HepG2 (cell line): ENCODE data around the gene SSBP2. TPM values are rescaled to one million over a fixed set of nuclear protein-coding genes. Genes with fewer than 3 reads are reported as not detected.

Experiments used
- AKAP8 ChIP-seq: sonication (generic); formaldehyde crosslinking; IDR thresholded peaks from 2 replicates; pipeline ENCODE4 v1.5.1; 2020; ENCODE audit warnings: mild to moderate bottlenecking, missing genetic modification reagents
- AKNA ChIP-seq: sonication (generic); formaldehyde crosslinking; IDR thresholded peaks from 2 replicates; pipeline ENCODE4 v1.4.0; 2020; ENCODE audit warnings: missing genetic modification reagents, borderline replicate concordance
- CREB1 ChIP-seq, 2 experiments: fragments of 450-650 bp in 1 of 2; IDR thresholded peaks; 2 replicates each; pipeline ENCODE4 v1.6.1; 2016 to 2017; ENCODE audit warnings: control low read depth in 1 of 2, mild to moderate bottlenecking in 1 of 2, missing compliant biosample characterization in 1 of 2, missing genetic modification characterization in 1 of 2
- EP300 ChIP-seq, 3 experiments: sonication (generic) in 1 of 3; formaldehyde crosslinking in 1 of 3; IDR thresholded peaks; 2 replicates each; pipeline versions ENCODE4 v1.5.1 to v1.6.1; 2011 to 2020; ENCODE audit warnings: low read depth in 2 of 3, low read length in 2 of 3, borderline replicate concordance in 1 of 3, improper control_type of control experiment in 1 of 3, mild to moderate bottlenecking in 1 of 3, missing genetic modification reagents in 1 of 3, moderate library complexity in 1 of 3
- TBX2 ChIP-seq: sonication (generic); formaldehyde crosslinking; IDR thresholded peaks from 2 replicates; pipeline ENCODE4 v1.5.0; 2020; ENCODE audit warnings: missing genetic modification reagents, mild to moderate bottlenecking, borderline replicate concordance
- ZC3H4 ChIP-seq: sonication (generic); formaldehyde crosslinking; IDR thresholded peaks from 2 replicates; pipeline ENCODE4 v1.4.0; 2020; ENCODE audit warnings: missing genetic modification reagents, borderline replicate concordance
- ZMYM3 ChIP-seq: sonication (generic); formaldehyde crosslinking; IDR thresholded peaks from 2 replicates; pipeline ENCODE4 v1.5.1; 2020; ENCODE audit warnings: mild to moderate bottlenecking, missing genetic modification reagents
- ZNF33A ChIP-seq: sonication (generic); formaldehyde crosslinking; IDR thresholded peaks from 2 replicates; pipeline ENCODE4 v1.5.1; 2020; ENCODE audit warnings: missing genetic modification reagents, mild to moderate bottlenecking, moderate library complexity, borderline replicate concordance
- ZNF414 ChIP-seq: sonication (generic); formaldehyde crosslinking; IDR thresholded peaks from 2 replicates; pipeline ENCODE4 v1.5.0; 2020; ENCODE audit warnings: missing genetic modification reagents
- ZNF430 ChIP-seq: sonication (generic); formaldehyde crosslinking; IDR thresholded peaks from 2 replicates; pipeline ENCODE4 v1.9.0; 2021; ENCODE audit warnings: mild to moderate bottlenecking, missing genetic modification reagents
- ZNF431 ChIP-seq: sonication (generic); formaldehyde crosslinking; IDR thresholded peaks from 2 replicates; pipeline ENCODE4 v1.9.0; 2022; ENCODE audit warnings: missing genetic modification reagents, low read depth, mild to moderate bottlenecking, borderline replicate concordance
- polyA plus RNA-seq, 8 experiments: library from polyadenylated mRNA; depleted of rRNA in 3 of 8; stranded (reverse) in 7 of 8; unstranded in 1 of 8; fragments of >200 nt; fragmentation: Illumina TruSeq in 4 of 8; extraction: Trizol in 4 of 8; gene quantifications; 2 replicates each; pipeline versions ENCODE4 v1.2.1 to v1.2.3, GENCODE V29; 2011 to 2016; ENCODE audit warnings: low read depth in 4 of 8, missing spikeins in 1 of 8, mixed read lengths in 1 of 8; ENCODE audit not compliant: insufficient read depth in 1 of 8
- total RNA-seq, 5 experiments: library from RNA; depleted of rRNA; stranded (reverse); fragments of >200 nt; fragmentation: Illumina TruSeq; extraction: Trizol; gene quantifications; 2 replicates each; pipeline ENCODE4 v1.2.3, GENCODE V29; 2016; ENCODE audit warnings: low read depth in 1 of 5
- TF ChIP-seq, protein P1 (sequence below): sonication (generic); formaldehyde crosslinking; IDR thresholded peaks from 2 replicates; pipeline ENCODE4 v1.4.0; 2020; ENCODE audit warnings: missing genetic modification reagents
- TF ChIP-seq, protein P2 (sequence below): sonication (generic); formaldehyde crosslinking; IDR thresholded peaks from 2 replicates; pipeline ENCODE4 v1.5.0; 2020; ENCODE audit warnings: mild to moderate bottlenecking, missing genetic modification reagents

The SSBP2 gene
- total and polyA plus RNA-seq, 2 of the 13 experiments (the other 11 are each of a cell fraction or from before 2014, with no cell fraction given): 0.16 TPM; not detected in 1

DNA sequence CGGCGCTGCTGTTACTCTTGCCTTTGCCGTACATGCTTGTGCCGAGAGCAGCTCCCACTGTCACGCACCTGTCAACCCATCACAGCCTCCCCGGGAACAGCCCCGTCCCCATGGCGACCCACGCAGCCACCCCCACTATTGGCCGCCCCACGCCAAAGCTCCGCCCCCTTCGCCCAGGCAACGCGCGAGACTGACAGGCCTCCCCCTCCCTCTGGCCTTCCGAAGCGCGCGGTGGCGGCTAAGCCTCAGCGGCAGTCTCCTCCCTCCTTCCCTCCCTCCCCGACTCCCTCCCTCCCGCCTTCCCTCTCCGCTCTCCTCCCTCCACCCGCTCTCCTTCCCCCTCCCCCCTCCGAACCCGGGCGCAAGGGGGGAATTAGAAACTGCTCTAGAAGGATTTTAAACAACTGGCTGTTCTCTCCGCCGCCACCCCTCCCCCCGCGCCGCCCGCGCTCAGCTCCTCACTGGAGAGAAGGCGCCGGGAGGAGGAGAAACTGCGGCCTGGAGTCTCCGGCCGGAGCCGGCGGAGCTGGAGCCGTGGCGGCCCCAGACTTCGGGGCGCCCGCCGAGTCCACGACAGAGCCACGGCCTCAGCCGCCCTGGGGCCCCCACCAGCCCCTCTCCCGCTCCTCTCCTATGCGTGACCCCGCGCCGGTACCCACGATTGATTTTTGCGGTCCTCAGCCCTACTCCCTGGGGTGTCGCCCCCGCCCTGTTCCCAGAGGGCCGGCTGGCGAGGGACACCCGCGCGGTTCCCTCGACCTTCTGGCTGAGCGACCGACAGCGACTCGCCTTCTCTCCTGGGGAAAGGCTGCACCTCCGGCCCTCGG lies at the start of gene SSBP2 (continued):
- TF ChIP-seq TBX2 (CRISPR knock-in tag) (peak; percentile 45; the same call in 1 of the 2 replicates), ZNF430 (CRISPR knock-in tag) (no peak), CREB1 (IDR thresholded peaks at IDR 0.05) (no peak), CREB1 (CRISPR knock-in tag; IDR thresholded peaks at IDR 0.05) (no peak), ZNF33A (CRISPR knock-in tag) (no peak), ZMYM3 (0 out of 2 replicates have a peak, but pooled peaks have one; percentile 13), ZNF431 (CRISPR knock-in tag) (no peak), AKNA (CRISPR knock-in tag) (no peak), EP300 (IDR thresholded peaks at IDR 0.05; ENCODE audit: low read depth in 2 of 2, low read length in 2 of 2) (peak in 1 of 2 experiments; percentile 95; a peak in 2 of 4 replicates), EP300 (CRISPR knock-in tag; IDR thresholded peaks at IDR 0.05; ENCODE audit: borderline replicate concordance) (no peak), AKAP8 (CRISPR knock-in tag) (no peak), ZNF414 (CRISPR knock-in tag) (0 out of 2 replicates have a peak, but pooled peaks have one; percentile 45), ZC3H4 (CRISPR knock-in tag) (no peak)
- TF ChIP-seq, protein P1, sequence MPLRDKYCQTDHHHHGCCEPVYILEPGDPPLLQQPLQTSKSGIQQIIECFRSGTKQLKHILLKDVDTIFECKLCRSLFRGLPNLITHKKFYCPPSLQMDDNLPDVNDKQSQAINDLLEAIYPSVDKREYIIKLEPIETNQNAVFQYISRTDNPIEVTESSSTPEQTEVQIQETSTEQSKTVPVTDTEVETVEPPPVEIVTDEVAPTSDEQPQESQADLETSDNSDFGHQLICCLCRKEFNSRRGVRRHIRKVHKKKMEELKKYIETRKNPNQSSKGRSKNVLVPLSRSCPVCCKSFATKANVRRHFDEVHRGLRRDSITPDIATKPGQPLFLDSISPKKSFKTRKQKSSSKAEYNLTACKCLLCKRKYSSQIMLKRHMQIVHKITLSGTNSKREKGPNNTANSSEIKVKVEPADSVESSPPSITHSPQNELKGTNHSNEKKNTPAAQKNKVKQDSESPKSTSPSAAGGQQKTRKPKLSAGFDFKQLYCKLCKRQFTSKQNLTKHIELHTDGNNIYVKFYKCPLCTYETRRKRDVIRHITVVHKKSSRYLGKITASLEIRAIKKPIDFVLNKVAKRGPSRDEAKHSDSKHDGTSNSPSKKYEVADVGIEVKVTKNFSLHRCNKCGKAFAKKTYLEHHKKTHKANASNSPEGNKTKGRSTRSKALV: no peak
- TF ChIP-seq, protein P2, sequence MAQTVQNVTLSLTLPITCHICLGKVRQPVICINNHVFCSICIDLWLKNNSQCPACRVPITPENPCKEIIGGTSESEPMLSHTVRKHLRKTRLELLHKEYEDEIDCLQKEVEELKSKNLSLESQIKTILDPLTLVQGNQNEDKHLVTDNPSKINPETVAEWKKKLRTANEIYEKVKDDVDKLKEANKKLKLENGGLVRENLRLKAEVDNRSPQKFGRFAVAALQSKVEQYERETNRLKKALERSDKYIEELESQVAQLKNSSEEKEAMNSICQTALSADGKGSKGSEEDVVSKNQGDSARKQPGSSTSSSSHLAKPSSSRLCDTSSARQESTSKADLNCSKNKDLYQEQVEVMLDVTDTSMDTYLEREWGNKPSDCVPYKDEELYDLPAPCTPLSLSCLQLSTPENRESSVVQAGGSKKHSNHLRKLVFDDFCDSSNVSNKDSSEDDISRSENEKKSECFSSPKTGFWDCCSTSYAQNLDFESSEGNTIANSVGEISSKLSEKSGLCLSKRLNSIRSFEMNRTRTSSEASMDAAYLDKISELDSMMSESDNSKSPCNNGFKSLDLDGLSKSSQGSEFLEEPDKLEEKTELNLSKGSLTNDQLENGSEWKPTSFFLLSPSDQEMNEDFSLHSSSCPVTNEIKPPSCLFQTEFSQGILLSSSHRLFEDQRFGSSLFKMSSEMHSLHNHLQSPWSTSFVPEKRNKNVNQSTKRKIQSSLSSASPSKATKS: no peak
